Muscle layer of duodenum (tissue), 2 donors: Measurements from ENCODE around the gene TCFL5.

Experiments
- H3K27ac ChIP-seq: one replicate; pipeline ENCODE4 v1.7.0; 2013; ENCODE audit warnings: mild to moderate bottlenecking, low read length
- H3K27me3 ChIP-seq: one replicate; pipeline ENCODE4 v1.7.0; 2013; ENCODE audit warnings: low read depth, mild to moderate bottlenecking, control low read depth, low read length
- H3K36me3 ChIP-seq, 2 donors: one replicate each; pipeline ENCODE4 v1.7.0; 2013; ENCODE audit warnings: low read length in 2 of 2, control low read depth in 1 of 2, mild to moderate bottlenecking in 1 of 2; ENCODE audit not compliant: insufficient read depth in 2 of 2, control insufficient read depth in 1 of 2
- H3K4me1 ChIP-seq, 2 donors: one replicate each; pipeline ENCODE4 v1.7.0; 2013; ENCODE audit warnings: low read length in 2 of 2, mild to moderate bottlenecking in 2 of 2, control low read depth in 1 of 2, moderate library complexity in 1 of 2; ENCODE audit not compliant: insufficient read depth in 2 of 2, control insufficient read depth in 1 of 2
- H3K4me3 ChIP-seq, 2 donors: one replicate each; pipeline ENCODE4 v1.7.0; 2013; ENCODE audit warnings: low read length in 2 of 2, low read depth in 1 of 2, mild to moderate bottlenecking in 1 of 2
- H3K9me3 ChIP-seq, 2 donors: one replicate each; pipeline ENCODE4 v1.7.0; 2013; ENCODE audit warnings: low read length in 2 of 2, control low read depth in 1 of 2, mild to moderate bottlenecking in 1 of 2; ENCODE audit not compliant: control insufficient read depth in 1 of 2
- donor health status: healthy.

Gene TCFL5

DNA sequence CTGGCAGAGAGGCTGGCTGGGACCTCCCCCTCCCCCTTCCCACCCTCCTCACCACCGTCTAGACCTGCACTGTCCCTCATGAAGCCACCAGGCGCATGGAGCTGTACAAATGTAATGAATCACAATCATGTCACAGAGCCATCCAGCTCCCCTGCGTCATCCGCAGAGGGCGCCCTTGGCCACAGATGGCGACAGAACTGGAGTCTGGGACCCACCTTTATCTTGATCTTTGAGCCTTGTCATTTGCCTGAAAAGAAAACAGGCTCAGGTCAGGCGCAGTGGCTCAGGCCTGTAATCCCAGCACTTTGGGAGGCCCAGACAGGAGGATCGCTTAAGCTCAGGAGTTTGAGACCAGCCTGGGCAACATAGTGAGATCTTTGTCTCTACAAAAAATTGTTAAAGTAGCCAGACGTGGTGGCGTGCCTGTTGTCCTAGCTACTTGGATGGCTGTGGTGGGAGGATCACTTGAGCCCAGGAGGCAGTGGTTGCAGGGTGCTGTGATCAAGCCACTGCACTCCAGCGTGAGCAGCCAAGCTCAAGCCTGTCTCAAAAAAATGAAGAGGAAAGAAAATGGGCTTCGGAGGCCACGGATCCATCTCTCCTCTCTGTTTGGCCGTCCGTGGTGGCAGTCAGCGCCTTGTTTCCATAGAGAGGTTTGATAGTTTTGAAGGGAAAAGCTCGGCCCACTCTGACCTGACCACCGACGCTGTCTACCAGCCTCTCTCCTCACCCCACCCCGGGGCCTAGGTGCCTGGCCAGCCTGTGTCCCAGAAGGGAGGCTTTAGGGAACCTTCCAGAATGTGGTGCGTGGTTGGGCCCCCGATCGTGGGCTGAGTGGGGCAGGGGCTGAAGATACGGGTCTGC, 38.6 kb downstream of the TCFL5 start:
- no peak overlapping the region for H3K27ac ChIP-seq

DNA sequence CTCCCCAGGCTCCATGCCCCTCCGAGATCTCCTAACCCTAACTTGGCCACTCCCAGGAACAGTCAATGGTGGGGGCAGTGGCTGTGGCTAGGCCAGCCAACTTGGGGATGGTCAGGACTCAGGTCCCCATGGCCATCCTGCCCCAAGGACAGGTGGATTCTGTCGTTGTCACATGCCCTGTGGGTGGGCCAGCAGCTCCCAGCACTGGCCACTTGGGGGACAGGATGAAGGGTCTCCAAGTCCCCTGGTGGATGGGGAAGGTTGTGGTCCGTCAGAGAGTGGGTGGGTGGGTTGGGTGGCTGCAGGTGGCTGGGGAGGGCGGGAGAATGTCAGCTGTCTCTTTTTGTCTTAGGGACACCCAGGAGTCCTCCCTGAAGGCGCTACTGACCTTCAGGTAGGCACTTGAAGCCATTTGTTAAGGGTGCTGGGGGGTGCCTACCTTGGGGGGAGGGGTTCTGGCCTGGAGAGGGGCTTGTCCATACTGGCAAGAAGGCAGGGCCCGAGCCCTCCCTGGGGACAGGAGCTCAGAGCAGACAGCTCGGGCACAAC, 39.3 kb downstream of the TCFL5 start:
- Histone ChIP-seq H3K27ac (no peak overlapping the region), H3K27me3 (peaks cover 10% of the 10 kb centered on the region), H3K4me1 (peaks cover 0 to 27% of the 10 kb centered on the region in 2 donors), H3K4me3 (no peak overlapping the region), H3K9me3 (no peaks in the 10 kb centered on the region), H3K36me3 (no peaks in the 10 kb centered on the region)

More for the DNA sequence above, 38.6 kb downstream of the TCFL5 start:
- H3K4me3 ChIP-seq: no peak overlapping the region
- no peaks in the 10 kb centered on the region for H3K9me3 ChIP-seq
- H3K36me3 ChIP-seq: no peaks in the 10 kb centered on the region
- H3K4me1 ChIP-seq: peaks cover 0 to 27% of the 10 kb centered on the region in 2 donors
- H3K27me3 ChIP-seq: peaks cover 5% of the 10 kb centered on the region

DNA sequence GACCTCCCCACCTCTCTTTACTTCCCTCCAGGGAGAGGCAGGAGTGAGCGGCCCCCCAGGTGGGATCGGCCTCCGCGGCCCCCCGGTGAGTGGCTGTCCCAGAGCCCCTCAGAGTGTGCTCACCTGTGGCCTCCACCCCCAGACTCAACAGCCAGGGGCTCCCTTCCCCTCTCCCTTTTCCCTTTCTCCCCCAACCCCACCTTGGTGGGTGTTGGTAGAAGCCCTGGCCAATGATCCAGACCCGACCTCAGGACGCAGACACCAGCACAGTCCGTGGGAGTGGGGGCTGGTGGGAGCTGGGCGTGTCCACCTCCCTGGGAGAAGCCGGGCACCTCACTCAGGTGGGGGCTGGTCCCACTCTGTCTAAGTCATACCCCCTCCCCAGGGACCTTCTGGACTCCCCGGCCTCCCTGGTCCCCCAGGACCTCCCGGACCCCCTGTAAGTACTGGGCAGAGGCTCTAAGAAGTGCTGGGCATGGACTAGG, 39.9 kb downstream of the TCFL5 start:
- Histone ChIP-seq H3K36me3 (no peaks in the 10 kb centered on the region), H3K27me3 (peaks cover 10% of the 10 kb centered on the region), H3K9me3 (no peaks in the 10 kb centered on the region), H3K4me1 (peaks cover 0 to 27% of the 10 kb centered on the region in 2 donors), H3K27ac (no peak overlapping the region), H3K4me3 (no peak overlapping the region)

DNA sequence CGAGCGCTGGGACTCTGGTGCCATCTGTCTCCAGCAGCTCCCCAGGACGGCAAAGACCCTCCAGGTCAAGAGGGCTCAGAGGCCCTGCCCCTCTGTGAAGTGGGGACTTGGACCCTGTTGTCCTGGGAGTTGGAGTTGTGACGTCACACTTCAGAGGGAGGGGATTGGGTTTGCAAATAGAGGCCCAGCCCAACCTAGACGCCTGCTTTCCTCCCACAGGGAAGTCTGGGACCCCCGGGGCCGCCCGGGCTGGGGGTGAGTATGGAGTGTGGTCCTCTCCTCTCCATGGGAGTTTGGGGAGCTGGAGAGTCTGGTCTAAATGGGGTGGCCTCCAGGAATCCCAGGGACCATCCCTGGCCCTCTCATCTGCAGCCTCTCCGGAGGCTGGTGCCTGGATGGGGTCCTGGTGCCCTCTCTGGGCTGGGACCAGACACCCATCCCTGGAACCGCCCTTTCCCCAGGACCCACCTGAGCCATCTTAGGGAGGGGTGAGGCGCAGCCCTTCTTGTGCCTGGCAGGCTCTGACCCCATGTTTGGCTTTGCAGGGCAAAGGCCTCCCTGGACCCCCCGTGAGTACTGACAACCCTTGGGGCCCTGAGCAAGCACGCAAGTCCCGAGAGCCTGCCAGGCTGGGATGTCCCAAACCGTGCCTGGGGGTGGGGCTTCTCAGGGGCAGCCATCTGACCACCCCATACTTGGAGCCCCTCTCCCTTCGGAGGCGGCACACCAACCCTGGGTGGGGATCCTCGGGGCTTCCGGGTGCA, 40.5 kb downstream of the TCFL5 start:
- peaks cover 11% of the 10 kb centered on the region for H3K27me3 ChIP-seq
- no peak overlapping the region for H3K27ac ChIP-seq
- no peak overlapping the region for H3K4me3 ChIP-seq
- H3K4me1 ChIP-seq: peaks cover 0 to 33% of the 10 kb centered on the region in 2 donors
- no peaks in the 10 kb centered on the region for H3K9me3 ChIP-seq
- no peaks in the 10 kb centered on the region for H3K36me3 ChIP-seq

DNA sequence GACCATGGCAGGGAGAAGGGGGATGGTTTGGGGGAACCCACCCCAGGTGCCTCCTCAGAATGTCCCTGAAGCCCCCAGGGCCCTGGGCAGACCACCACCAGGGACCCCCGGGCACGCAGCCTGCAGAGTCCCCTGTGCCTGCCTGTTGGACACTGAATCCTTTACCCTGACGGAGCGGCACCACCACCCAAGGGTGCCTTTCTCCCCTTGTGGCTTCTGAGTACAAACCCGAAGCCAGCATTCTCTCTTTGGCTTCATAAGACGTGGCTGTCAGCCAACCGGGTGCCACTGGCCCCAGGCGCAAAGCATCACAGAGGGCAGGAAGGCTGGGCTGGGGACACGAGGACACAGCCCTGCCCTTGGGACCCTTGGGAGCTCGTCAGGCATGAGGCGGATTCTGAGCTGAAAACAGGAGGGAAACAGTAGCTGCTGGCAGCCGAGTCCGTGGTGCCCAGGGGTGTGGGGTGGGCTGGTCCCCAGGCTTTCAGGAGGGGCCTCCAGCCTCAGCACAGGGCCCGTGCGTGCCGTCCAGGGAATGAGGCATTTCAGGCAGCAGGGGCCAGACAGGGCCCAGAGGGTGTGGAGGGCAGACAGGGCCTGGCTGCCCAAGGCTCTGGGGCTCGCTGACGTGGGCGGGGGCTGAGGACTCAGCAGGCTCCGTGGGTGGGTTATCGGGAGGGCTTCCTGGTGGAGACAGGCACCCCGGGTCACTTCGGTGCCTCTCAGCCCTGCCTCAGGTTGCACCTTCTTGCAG, 41.2 kb downstream of the TCFL5 start:
- no peaks in the 10 kb centered on the region for H3K36me3 ChIP-seq
- H3K27ac ChIP-seq: no peak overlapping the region
- peaks cover 19% of the 10 kb centered on the region for H3K27me3 ChIP-seq
- no peak overlapping the region for H3K4me3 ChIP-seq
- no peaks in the 10 kb centered on the region for H3K9me3 ChIP-seq
- H3K4me1 ChIP-seq: peaks cover 0 to 41% of the 10 kb centered on the region in 2 donors

DNA sequence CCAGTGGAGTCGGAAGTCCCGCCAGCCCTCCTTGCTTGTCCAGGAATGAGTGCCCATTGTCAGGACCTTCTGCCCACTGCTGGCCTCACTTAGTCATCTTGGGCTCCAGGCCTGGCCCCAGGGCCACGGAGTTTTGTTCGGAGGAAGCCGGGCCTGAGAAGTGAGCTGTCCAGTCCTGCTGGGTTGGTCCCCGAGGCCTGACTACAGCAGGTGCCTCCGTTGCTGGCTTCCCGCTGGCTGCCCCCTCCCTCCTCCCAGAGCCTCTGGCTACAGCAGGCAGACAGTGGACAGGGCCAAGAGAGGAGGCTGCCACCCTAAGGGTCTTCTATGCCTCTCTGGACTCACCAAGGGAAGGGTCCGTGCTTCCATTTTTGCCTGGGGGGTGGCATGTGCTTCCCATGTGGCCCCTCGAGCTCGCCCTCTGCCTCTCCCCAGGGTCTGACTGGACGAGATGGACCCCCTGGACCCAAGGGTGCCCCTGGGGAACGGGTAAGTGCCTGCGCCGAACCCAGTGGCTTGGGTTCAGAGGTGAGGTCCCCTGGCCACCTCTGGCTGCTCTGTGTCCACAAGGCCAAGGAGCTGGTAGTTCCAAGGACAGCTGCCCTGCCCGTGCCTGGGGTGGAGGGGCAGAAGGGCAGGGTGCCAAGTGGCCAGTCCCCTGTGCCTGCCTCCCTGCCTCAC, 42.0 kb downstream of the TCFL5 start:
- Histone ChIP-seq H3K27me3 (peaks cover 25% of the 10 kb centered on the region), H3K27ac (no peak overlapping the region)

DNA sequence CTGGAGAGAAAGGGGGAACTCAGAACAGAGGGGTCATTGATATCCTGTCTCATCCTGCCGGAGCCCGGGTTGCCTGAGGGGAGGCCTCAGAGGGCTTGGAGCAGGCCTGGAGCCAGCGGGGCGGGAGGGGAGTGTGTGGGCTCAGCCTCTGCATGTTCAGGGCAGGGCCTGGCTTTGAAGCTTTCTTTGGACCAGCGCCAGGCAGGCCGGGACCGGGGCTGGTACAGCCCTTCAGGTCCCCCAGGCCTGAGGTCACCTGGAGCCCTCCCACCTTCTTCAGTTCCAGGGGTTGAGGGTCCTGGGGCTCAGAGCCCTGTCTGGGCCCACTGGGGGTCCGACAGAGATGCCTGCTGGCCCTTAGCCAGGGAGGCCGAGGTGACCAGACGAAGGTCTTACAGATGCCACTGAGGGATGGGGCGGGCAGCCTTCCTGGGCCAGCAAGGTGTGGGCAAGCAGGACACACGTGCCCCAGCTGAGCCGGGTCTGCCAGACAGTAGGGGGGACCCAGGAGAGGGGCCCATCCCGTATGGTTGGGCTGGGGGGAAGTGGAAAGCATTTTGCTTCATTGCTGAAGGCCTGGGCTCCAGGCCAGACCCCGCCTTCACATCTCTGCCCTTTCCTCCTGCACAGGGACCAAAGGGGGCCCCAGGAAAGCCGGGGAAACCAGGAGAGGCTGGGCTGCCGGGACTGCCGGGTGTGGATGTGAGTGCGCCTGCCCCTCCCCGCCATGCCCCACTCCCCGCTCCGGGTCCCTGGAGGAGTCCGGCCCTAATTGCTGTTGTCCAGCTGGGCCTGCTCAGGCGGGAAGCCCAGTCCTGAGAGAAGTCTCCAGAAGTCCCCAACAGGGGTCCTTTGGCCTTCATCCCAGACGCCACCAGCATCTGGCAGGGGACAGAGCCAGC, 42.8 kb downstream of the TCFL5 start:
- Histone ChIP-seq H3K27ac (no peak overlapping the region), H3K36me3 (peaks cover 0 to 4% of the 10 kb centered on the region in 2 donors), H3K27me3 (peaks cover 25% of the 10 kb centered on the region), H3K9me3 (no peaks in the 10 kb centered on the region), H3K4me3 (peak overlapping the region in 1 of 2 donors; percentile 29), H3K4me1 (peaks cover 0 to 38% of the 10 kb centered on the region in 2 donors)

More for the DNA sequence above, 42.0 kb downstream of the TCFL5 start:
- Histone ChIP-seq H3K4me3 (no peak overlapping the region), H3K4me1 (peaks cover 0 to 42% of the 10 kb centered on the region in 2 donors), H3K36me3 (no peaks in the 10 kb centered on the region), H3K9me3 (no peaks in the 10 kb centered on the region)

DNA sequence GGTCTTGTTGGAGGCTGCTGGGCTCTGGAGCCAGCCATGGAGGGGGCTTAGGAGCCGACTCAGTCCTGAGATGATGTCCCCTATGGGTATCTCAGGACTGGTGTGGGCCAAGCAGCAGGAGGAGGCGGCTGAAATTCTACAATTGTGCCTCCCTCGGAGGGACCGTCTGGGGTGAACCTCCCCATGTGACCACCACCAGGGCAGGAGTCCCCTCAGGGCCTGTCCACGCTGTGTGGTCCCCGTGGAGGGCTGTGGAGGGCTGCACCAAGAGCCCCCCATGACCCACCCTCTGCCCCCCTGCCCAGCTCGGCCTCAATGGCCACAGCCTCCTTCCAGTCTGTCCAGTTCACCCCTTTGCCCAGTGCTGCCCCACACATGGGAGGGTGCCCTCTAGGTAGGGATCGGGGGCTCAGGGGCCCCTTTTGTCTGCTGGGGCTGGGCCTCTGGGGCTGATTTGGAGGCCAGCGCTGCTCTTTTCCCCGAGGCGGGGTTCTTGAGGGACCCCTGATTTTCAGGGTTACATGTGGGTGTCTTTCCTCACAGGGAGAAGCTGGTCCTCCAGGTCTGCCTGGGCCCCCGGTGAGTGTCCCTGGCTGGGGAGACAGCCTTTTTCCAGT, 43.5 kb downstream of the TCFL5 start:
- H3K27ac ChIP-seq: no peak overlapping the region
- peaks cover 25% of the 10 kb centered on the region for H3K27me3 ChIP-seq
- H3K4me1 ChIP-seq: peaks cover 0 to 38% of the 10 kb centered on the region in 2 donors
- peaks cover 0 to 8% of the 10 kb centered on the region in 2 donors for H3K36me3 ChIP-seq
- no peaks in the 10 kb centered on the region for H3K9me3 ChIP-seq
- no peak overlapping the region for H3K4me3 ChIP-seq

DNA sequence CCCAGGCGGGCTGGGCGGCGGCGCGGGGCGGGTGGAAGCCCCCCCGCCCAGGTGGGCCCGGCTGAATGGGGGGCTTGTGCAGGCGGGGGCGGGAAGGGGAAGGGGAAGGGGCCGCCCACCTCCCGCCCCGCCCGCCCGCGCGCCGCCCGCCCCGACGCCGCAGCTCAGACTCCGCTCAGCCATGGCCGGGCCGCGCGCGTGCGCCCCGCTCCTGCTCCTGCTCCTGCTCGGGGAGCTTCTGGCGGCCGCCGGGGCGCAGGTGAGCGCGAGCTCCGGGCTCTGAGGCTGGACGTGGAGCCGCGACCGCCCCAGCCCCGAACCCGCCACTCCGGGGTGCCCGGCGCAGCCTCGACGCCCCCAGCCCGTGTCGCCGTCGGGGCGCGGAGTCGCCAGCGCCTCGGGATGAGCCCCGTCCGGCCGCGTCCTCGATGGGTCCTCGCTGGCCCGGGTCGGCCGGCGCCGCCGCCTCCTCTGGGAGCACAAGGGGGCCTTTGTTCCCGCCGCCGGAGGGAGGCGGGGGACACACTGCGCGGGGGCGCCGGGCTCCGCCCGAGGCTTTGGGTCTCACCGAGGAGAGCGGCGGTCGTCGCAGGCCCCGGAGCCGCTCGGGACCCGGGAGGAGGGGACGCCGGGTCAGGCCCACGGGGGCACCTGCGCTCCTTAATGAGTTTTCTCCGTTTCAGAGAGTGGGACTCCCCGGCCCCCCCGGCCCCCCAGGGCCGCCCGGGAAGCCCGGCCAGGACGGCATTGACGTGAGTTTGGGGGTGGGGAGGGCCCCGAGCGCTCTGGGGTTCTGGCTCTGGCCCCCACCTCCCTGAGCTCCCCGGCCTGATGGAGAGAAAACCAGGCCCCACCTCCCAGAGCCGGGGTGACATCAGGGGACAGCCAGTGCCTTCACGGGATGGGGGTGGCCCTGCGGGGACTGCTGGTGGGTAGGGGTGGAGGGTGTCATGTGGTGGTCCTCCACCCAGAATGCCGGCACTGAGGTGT, 44.4 kb downstream of the TCFL5 start, which contains the start of gene COL9A3:
COL9A3 (plus strand) TSS at position 167 of the 990 bp plus-strand sequence; CDS start at position 182, 15 bp downstream.
- peaks cover 0 to 17% of the 10 kb centered on the region in 2 donors for H3K36me3 ChIP-seq
- peaks cover 0 to 38% of the 10 kb centered on the region in 2 donors for H3K4me1 ChIP-seq
- H3K9me3 ChIP-seq: no peaks in the 10 kb centered on the region
- H3K27ac ChIP-seq: no peak within 1 kb of the TSS
- peaks cover 25% of the 10 kb centered on the region for H3K27me3 ChIP-seq
- peak within 1 kb of the TSS in 1 of 2 donors; percentile 52 for H3K4me3 ChIP-seq
